Spleen (tissue), 11 donors: ENCODE data around the gene RIC8B. TPM values are rescaled to one million over a fixed set of nuclear protein-coding genes. Genes with fewer than 3 reads are reported as not detected.

ENCODE experiments used
- DNase-seq: peaks from one replicate; pipeline ENCODE4 v3.0.0-alpha.2; 2020
- H3K27ac ChIP-seq, 8 donors: fragments of 200-600 bp; sonication (generic) in 7 of 8; 1 replicate in 4 of 8; 2 replicates in 4 of 8; pipeline versions ENCODE4 v1.5.0 to v1.8.0; 2016 to 2021; ENCODE audit warnings: inconsistent platforms in 4 of 8, mild to moderate bottlenecking in 4 of 8, moderate library complexity in 1 of 8
- H3K27me3 ChIP-seq, 7 donors: fragments of 200-600 bp; sonication (generic) in 6 of 7; replicated peaks in 1 of 7; 1 replicate in 4 of 7; 2 replicates in 3 of 7; pipeline versions ENCODE4 v1.5.0 to v1.8.0; 2016 to 2021; ENCODE audit warnings: inconsistent platforms in 3 of 7, mild to moderate bottlenecking in 1 of 7
- H3K36me3 ChIP-seq, 6 donors: fragments of 200-600 bp; sonication (generic) in 5 of 6; 1 replicate in 4 of 6; 2 replicates in 2 of 6; pipeline versions ENCODE4 v1.5.0 to v1.8.0; 2016 to 2021; ENCODE audit warnings: inconsistent platforms in 2 of 6
- H3K4me1 ChIP-seq, 6 donors: fragments of 200-600 bp; sonication (generic) in 5 of 6; 1 replicate in 3 of 6; 2 replicates in 3 of 6; pipeline versions ENCODE4 v1.5.0 to v1.8.0; 2016 to 2021; ENCODE audit warnings: inconsistent platforms in 3 of 6
- H3K4me3 ChIP-seq, 8 donors: fragments of 200-600 bp; sonication (generic) in 7 of 8; 1 replicate in 4 of 8; 2 replicates in 4 of 8; pipeline versions ENCODE4 v1.5.0 to v1.8.0; 2016 to 2021; ENCODE audit warnings: inconsistent platforms in 4 of 8, mild to moderate bottlenecking in 4 of 8, moderate library complexity in 2 of 8
- H3K9me3 ChIP-seq, 8 donors: fragments of 200-600 bp; sonication (generic) in 7 of 8; 1 replicate in 4 of 8; 2 replicates in 4 of 8; pipeline versions ENCODE4 v1.5.0 to v1.8.0; 2016 to 2021; ENCODE audit warnings: inconsistent platforms in 4 of 8
- CTCF ChIP-seq, 11 experiments: fragments of 200-600 bp in 7 of 11; fragments of 450-650 bp in 4 of 11; sonication (generic) in 4 of 11; IDR thresholded peaks in 8 of 11; conservative IDR thresholded peaks in 3 of 11; 1 replicate in 7 of 11; 2 replicates in 4 of 11; pipeline versions ENCODE4 v1.4.0 to v1.8.0; 2016 to 2021; ENCODE audit warnings: antibody characterized with exemption in 11 of 11, inconsistent platforms in 4 of 11, mild to moderate bottlenecking in 1 of 11
- POLR2A ChIP-seq, 3 donors: fragments of 450-650 bp; IDR thresholded peaks; one replicate each; pipeline ENCODE4 v1.5.1; 2017; ENCODE audit warnings: antibody characterized with exemption in 3 of 3, mild to moderate bottlenecking in 1 of 3
- POLR2AphosphoS5 ChIP-seq, 3 donors: sonication (generic); formaldehyde crosslinking; IDR thresholded peaks; one replicate each; pipeline ENCODE4 v1.5.1; 2017; ENCODE audit warnings: antibody characterized with exemption in 3 of 3
- WGBS, 5 donors: extraction: QIAGEN DNeasy Blood & Tissue Kit in 3 of 5; methylation state at CpG; one replicate each; pipeline versions ENCODE4 v1.1.5 to v1.1.7; 2013 to 2018; 5-methylcytosine and 5-hydroxymethylcytosine counted together
- intact Hi-C: fragments of 100-400 bp; cut with DNase I; formaldehyde crosslinking; loops from one replicate; pipeline ENCODE4 v1.15.0; 2023; ENCODE audit warnings: low total_unique reads
- polyA plus RNA-seq, 3 donors: library from polyadenylated mRNA; stranded (reverse); fragments of 200-250 nt; gene quantifications; one replicate each; pipeline ENCODE4 v1.2.1, GENCODE V29; 2013
- total RNA-seq, 7 donors: library from RNA; depleted of rRNA in 3 of 7; stranded (reverse); fragments of >200 nt in 3 of 7; fragmentation: NEBNext Ultra II Directional in 4 of 7; extraction: Animal tissue kit (Norgen Biotek cat#: 25700) in 4 of 7; gene quantifications; one replicate each; pipeline versions ENCODE4 v1.1.0 to v1.2.1, GENCODE V29; 2016 to 2021
- donor health status: healthy with polysubstance abuse.
- donor health status: DM: no; HTN: no; CAD: no; lungs with moderate emphysema.
- donor health status: DM: no; HTN: no; CAD: no.
- donor health status: Bipolar disorder and iron deficiency.
- donor health status: healthy.
- donor health status: DM: no; HTN: no; CAD: no.
- donor health status: DM: yes; HTN: yes; CAD: no.

RIC8B gene
- total and polyA plus RNA-seq, 10 donors: 1.9 to 21.3 (median 14.1) TPM

- Histone ChIP-seq H3K27ac (peak overlapping the region in 2 of 8 donors; percentile 16 to 71), H3K4me3 (no peak overlapping the region), H3K4me1 (peaks cover 0 to 46% (median 12%) of the 10 kb centered on the region in 6 donors), H3K9me3 (no peaks in the 10 kb centered on the region), H3K27me3 (peaks cover 0 to 38% (median 0%) of the 10 kb centered on the region in 7 donors), H3K36me3 (no peaks in the 10 kb centered on the region)
- no peak for DNase-seq
- 57 to 63% (median 59%) methylated on average over 6 of the region's 6 CpGs for WGBS, 5 donors
- intact Hi-C loops: no loop called here
- TF ChIP-seq POLR2AphosphoS5 (IDR thresholded peaks at IDR 0.05): no peak
Observed at GRCh38 chr12:106769546-106769945, 4.9 kb upstream of the RIC8B start.

- intact Hi-C loops: no loop called here
Observed at GRCh38 chr12:106771425-106771824, 3.1 kb upstream of the RIC8B start.

GRCh38 chr12:106773286-106774004, 1.0 kb upstream of the RIC8B start:
- DNase-seq: no peak
- Histone ChIP-seq H3K4me1 (peaks cover 4 to 57% (median 28%) of the 10 kb centered on the region in 6 donors), H3K27ac (peak overlapping the region in 7 of 8 donors; percentile 87 to 93 (median 88)), H3K9me3 (no peaks in the 10 kb centered on the region), H3K4me3 (peak overlapping the region; percentile 72 to 94 (median 82)), H3K27me3 (peaks cover 0 to 24% (median 0%) of the 10 kb centered on the region in 7 donors), H3K36me3 (no peaks in the 10 kb centered on the region)
- TF ChIP-seq POLR2A (IDR thresholded peaks at IDR 0.05) (peak in 1 of 3 donors; percentile 21), POLR2AphosphoS5 (IDR thresholded peaks at IDR 0.05) (no peak), CTCF (IDR thresholded peaks at IDR 0.05 in 8 of 11, conservative IDR thresholded peaks at IDR 0.05 in 3 of 11) (no peak)
- 45 to 48% (median 47%) methylated on average over 25 of the region's 25 CpGs for WGBS, 5 donors
- intact Hi-C loops: no loop called here

More at GRCh38 chr12:106771425-106771824, 3.1 kb upstream of the RIC8B start:
- Histone ChIP-seq H3K27me3 (peaks cover 0 to 39% (median 0%) of the 10 kb centered on the region in 7 donors), H3K27ac (peak overlapping the region in 2 of 8 donors; percentile 13 to 19), H3K9me3 (no peaks in the 10 kb centered on the region), H3K36me3 (no peaks in the 10 kb centered on the region), H3K4me1 (peaks cover 4 to 53% (median 23%) of the 10 kb centered on the region in 6 donors), H3K4me3 (no peak overlapping the region)
- DNase-seq: no peak
- TF ChIP-seq POLR2A (IDR thresholded peaks at IDR 0.05): no peak
- TF ChIP-seq POLR2AphosphoS5 (IDR thresholded peaks at IDR 0.05): no peak
- no peak for TF ChIP-seq CTCF (IDR thresholded peaks at IDR 0.05 in 8 of 11, conservative IDR thresholded peaks at IDR 0.05 in 3 of 11)

- peaks cover 4 to 58% (median 28%) of the 10 kb centered on the region in 6 donors for H3K4me1 ChIP-seq
- peaks cover 0 to 14% (median 0%) of the 10 kb centered on the region in 7 donors for H3K27me3 ChIP-seq
- DNase-seq: no peak
- no peaks in the 10 kb centered on the region for H3K36me3 ChIP-seq
- H3K27ac ChIP-seq: peak overlapping the region; percentile 78 to 93 (median 88)
- peak overlapping the region; percentile 72 to 94 (median 82) for H3K4me3 ChIP-seq
- TF ChIP-seq POLR2A (IDR thresholded peaks at IDR 0.05) (no peak), CTCF (IDR thresholded peaks at IDR 0.05 in 8 of 11, conservative IDR thresholded peaks at IDR 0.05 in 3 of 11) (peak in 1 of 11 experiments; percentile 0)
- H3K9me3 ChIP-seq: no peaks in the 10 kb centered on the region
- 6 to 13% (median 7%) methylated on average over 17 to 29 of the region's 29 CpGs for WGBS, 5 donors
- intact Hi-C loops: no loop called here
Observed at GRCh38 chr12:106774808-106775524, 484 bp downstream of the RIC8B start.
